ENCODE measurements around the gene TBC1D3I.

DNA sequence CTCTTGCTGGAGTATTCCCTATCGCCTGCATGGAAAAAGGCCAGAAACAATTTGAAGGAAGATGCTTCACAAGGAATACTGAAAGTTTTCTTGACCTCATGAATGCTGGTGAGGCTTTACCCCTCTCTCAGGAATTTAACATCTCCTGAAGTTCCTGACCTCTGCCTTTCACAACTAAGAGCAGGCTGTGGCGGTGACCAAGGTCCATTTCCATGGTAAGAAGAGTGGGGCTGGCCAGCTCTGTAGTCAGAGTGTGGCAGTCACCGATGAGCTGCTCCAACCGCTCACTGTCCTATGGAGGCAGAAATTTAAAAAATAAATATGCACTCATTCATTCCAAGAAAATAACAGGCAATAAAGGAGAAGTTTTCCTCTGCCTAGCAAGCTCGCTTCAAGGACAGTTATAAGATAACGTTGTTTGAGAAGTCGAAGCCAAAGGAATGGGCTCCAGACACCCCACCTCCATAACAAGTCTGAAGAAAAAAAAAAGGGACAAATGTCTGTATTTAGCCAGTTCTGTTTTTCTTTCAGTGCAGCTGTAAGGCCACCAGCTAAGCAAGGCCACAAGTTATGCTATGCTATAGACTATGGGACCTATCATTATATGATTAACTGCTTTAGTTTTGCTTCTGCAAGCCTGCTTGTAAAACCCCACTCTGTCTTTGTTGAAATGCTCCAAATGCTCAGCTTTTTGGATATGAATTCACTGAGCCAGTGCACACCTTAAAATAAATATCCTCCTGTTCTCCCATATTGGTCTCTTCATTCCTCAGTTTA is 59.5 kb downstream of the TBC1D3I start:
- no peak for TF ChIP-seq GATA1 (IDR thresholded peaks at IDR 0.05; ENCODE audit: low read depth, low read length)
- TF ChIP-seq POLR2A (IDR thresholded peaks at IDR 0.05; ENCODE audit: low read length): no peak

Data from erythroblast (primary cell).